ENCODE data around the gene KDM4C.

GRCh38 chr9:7146582-7146981, 388.8 kb downstream of the KDM4C start:
- TF ChIP-seq MAZ (IDR thresholded peaks at IDR 0.05; ENCODE audit: borderline replicate concordance, low read depth, low read length) (no peak), MXI1 (IDR thresholded peaks at IDR 0.05; ENCODE audit: borderline replicate concordance, low read depth, low read length) (no peak), FOS (IDR thresholded peaks at IDR 0.05; ENCODE audit: low read depth, low read length) (no peak), CTCF (conservative IDR thresholded peaks at IDR 0.05; ENCODE audit: low read depth, low read length) (no peak), POLR2A (IDR thresholded peaks at IDR 0.05; ENCODE audit: low read depth, low read length) (no peak), RAD21 (IDR thresholded peaks at IDR 0.05; ENCODE audit: low read length) (no peak), USF2 (IDR thresholded peaks at IDR 0.05; ENCODE audit: low read depth, low read length) (no peak)
